LNCaP clone FGC (cell line): ENCODE results near the gene OR6B1.

Source experiments
- DNase-seq: peaks from one replicate; pipeline ENCODE4 v3.0.0-alpha.2; 2011; ENCODE audit warnings: low read depth
- H3K4me3 ChIP-seq: 2 replicates; pipeline ENCODE4 v1.5.1; 2011; ENCODE audit warnings: mild to moderate bottlenecking, low read depth, low read length, control low read depth
- CTCF ChIP-seq: IDR thresholded peaks from 2 replicates; pipeline ENCODE4 v1.5.1; 2012; ENCODE audit warnings: mild to moderate bottlenecking; ENCODE audit not compliant: control insufficient read depth, insufficient read depth; ENCODE audit errors: extremely low read depth

OR6B1 gene

GRCh38 chr7:143979998-143980397 is 20.1 kb upstream of the OR6B1 start:
- no peak for DNase-seq
- no peak for TF ChIP-seq CTCF
- H3K4me3 ChIP-seq = no peak overlapping the region

GRCh38 chr7:143980746-143981510 is 19.2 kb upstream of the OR6B1 start:
- no peak for DNase-seq
- TF ChIP-seq CTCF = no peak
- H3K4me3 ChIP-seq = no peak overlapping the region

- no peak for DNase-seq
- no peak for TF ChIP-seq CTCF
- H3K4me3 ChIP-seq = no peak overlapping the region
Observed at GRCh38 chr7:143983960-143984359, 16.2 kb upstream of the OR6B1 start.

- no peak for DNase-seq
- TF ChIP-seq CTCF = no peak
- H3K4me3 ChIP-seq = no peak overlapping the region
Observed at GRCh38 chr7:143987513-143987912, 12.6 kb upstream of the OR6B1 start.

GRCh38 chr7:143988976-143989745 is 11.0 kb upstream of the OR6B1 start:
- no peak overlapping the region for H3K4me3 ChIP-seq
- no peak for DNase-seq
- no peak for TF ChIP-seq CTCF

GRCh38 chr7:143992670-143993069 is 7.5 kb upstream of the OR6B1 start:
- H3K4me3 ChIP-seq = no peak overlapping the region
- DNase-seq = no peak
- TF ChIP-seq CTCF = no peak
